8988T (cell line): ENCODE results near the gene ABHD17C.

ENCODE experiments used
- DNase-seq: peaks from one replicate; pipeline ENCODE4 v3.0.0; 2011

ABHD17C gene

GRCh38 chr15:80691575-80691974 is 3.5 kb upstream of the ABHD17C start:
- DNase-seq: no peak

- no peak for DNase-seq
Measured at GRCh38 chr15:80693682-80694610, 1.2 kb upstream of the ABHD17C start.

- no peak for DNase-seq
Measured at GRCh38 chr15:80694611-80695098, 455 bp upstream of the ABHD17C start.

GRCh38 chr15:80695911-80696661 is 976 bp downstream of the ABHD17C start:
- peak; percentile 51 for DNase-seq

- DNase-seq: no peak
Measured at GRCh38 chr15:80697075-80697685, 2.1 kb downstream of the ABHD17C start.

- DNase-seq: no peak
Measured at GRCh38 chr15:80698676-80699075, 3.6 kb downstream of the ABHD17C start.

- DNase-seq: no peak
Measured at GRCh38 chr15:80699981-80700380, 4.9 kb downstream of the ABHD17C start.

- no peak for DNase-seq
Measured at GRCh38 chr15:80701676-80702311, 6.7 kb downstream of the ABHD17C start.

GRCh38 chr15:80703081-80703480 is 8.0 kb downstream of the ABHD17C start:
- no peak for DNase-seq

GRCh38 chr15:80703965-80704364 is 8.9 kb downstream of the ABHD17C start:
- DNase-seq: no peak

- DNase-seq: no peak
Measured at GRCh38 chr15:80706161-80706560, 11.1 kb downstream of the ABHD17C start.

GRCh38 chr15:80709542-80709941 is 14.4 kb downstream of the ABHD17C start:
- DNase-seq: no peak

GRCh38 chr15:80710635-80711554 is 15.8 kb downstream of the ABHD17C start:
- no peak for DNase-seq

- no peak for DNase-seq
Measured at GRCh38 chr15:80711886-80712285, 16.8 kb downstream of the ABHD17C start.

GRCh38 chr15:80712956-80713355 is 17.8 kb downstream of the ABHD17C start:
- no peak for DNase-seq

- DNase-seq: no peak
Measured at GRCh38 chr15:80721476-80721875, 26.4 kb downstream of the ABHD17C start.

- no peak for DNase-seq
Measured at GRCh38 chr15:80722811-80723210, 27.7 kb downstream of the ABHD17C start.

- no peak for DNase-seq
Measured at GRCh38 chr15:80727196-80727595, 32.1 kb downstream of the ABHD17C start.

- DNase-seq: no peak
Measured at GRCh38 chr15:80727596-80727995, 32.5 kb downstream of the ABHD17C start.

GRCh38 chr15:80730387-80730786 is 35.3 kb downstream of the ABHD17C start:
- DNase-seq: no peak

GRCh38 chr15:80730926-80731325 is 35.8 kb downstream of the ABHD17C start:
- DNase-seq: no peak

GRCh38 chr15:80732167-80732566 is 37.1 kb downstream of the ABHD17C start:
- no peak for DNase-seq
